Measurements from ENCODE around the gene RBMS3.

The RBMS3 gene

GRCh38 chr3:29619676-29620075, 338.8 kb downstream of the RBMS3 start:
- no peak for DNase-seq (ENCODE audit: low read depth)
- TF ChIP-seq CTCF (IDR thresholded peaks at IDR 0.05; ENCODE audit: control insufficient read depth, extremely low read depth, insufficient read depth) = no peak
- no peak overlapping the region for H3K4me3 ChIP-seq (ENCODE audit: low read depth, low read length)

DNA sequence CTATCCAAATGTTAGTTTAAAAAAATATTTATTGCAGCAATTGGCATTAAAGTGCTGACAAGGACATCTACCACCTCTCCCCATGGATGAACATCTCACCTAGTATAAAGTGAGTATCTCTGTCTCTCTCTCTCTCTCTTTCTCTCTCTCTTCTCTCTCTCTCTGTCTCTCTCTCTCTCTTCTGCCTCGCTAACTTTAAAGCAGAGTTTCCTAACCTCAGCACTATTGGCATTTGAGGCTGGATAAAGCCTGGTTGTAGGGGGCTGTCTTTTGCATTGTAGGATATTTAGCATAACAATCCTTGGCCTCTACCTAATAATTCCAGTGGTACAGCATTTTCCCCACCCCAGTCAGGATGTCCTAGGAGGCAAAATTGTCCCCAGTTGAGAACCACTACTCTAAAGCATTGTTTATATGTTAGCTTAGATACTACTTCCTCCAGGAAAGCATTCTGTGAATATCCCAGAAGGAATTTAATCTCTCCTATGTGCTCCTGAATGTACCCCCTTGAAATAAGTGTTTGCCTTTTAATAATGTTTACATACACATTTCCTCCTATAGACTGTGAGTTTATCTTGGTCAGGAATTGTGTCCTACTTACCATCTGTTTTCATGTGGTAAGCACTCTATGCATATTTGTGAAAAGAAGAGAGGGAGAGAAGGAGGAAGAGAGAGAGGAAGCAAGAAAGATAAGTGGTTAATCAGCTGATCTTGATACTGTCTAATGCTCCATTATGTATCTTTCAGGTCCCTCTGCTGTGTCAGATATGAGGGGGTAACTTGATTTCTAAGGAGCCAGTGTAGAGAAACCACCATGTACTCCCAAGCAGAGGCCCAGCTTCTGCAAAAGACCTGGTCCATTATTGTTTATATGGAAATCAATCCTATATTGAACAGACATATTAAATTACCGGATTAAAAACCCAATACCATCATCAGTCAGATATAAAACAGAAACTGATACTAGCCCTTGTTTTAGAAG, 346.6 kb downstream of the RBMS3 start:
- no peak overlapping the region for H3K4me3 ChIP-seq (ENCODE audit: low read depth, low read length)
- no peak for DNase-seq (ENCODE audit: low read depth)
- no peak for TF ChIP-seq CTCF (IDR thresholded peaks at IDR 0.05; ENCODE audit: control insufficient read depth, extremely low read depth, insufficient read depth)

DNA sequence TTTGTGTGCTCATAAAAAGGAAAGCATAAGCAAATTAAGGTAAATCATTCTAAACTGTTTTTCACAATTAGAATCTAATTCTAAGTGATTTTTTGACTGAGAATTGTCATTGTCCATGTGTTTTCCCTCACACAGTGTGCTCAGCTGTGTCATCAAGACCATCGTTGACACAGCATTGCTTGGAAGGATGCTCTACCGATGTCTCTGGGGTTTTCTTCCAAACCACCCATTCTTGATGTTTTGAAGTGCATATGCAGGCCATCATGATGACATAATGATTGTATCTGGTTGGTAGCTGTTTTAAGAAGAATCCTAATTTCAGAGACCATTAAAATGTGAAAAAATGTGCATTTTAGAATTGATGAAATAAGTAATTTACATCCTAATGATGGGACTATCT, 347.9 kb downstream of the RBMS3 start:
- no peak overlapping the region for H3K4me3 ChIP-seq (ENCODE audit: low read depth, low read length)
- TF ChIP-seq CTCF (IDR thresholded peaks at IDR 0.05; ENCODE audit: control insufficient read depth, extremely low read depth, insufficient read depth) = no peak
- DNase-seq (ENCODE audit: low read depth) = no peak

DNA sequence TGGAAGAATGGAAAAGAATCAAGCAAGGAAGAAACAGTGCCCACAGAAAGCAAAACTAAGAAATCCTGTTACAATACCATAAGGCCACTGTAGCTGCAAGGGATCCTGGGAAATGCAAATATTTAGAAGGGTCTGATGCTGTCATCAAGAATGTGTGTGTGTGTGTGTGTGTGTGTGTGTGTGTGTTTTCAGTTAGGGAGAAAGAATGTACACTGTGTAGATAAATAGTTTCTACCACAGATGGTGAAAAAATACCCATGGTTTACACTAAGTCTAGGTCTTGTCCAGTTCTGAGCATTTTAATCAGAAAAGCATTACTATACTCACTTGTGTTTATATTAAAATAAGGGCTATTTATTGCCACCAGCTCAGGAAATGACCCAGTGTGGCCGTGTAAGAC, 355.0 kb downstream of the RBMS3 start:
- no peak for TF ChIP-seq CTCF (IDR thresholded peaks at IDR 0.05; ENCODE audit: control insufficient read depth, extremely low read depth, insufficient read depth)
- no peak for DNase-seq (ENCODE audit: low read depth)
- no peak overlapping the region for H3K4me3 ChIP-seq (ENCODE audit: low read depth, low read length)

GRCh38 chr3:29637068-29637467, 356.2 kb downstream of the RBMS3 start:
- no peak for TF ChIP-seq CTCF (IDR thresholded peaks at IDR 0.05; ENCODE audit: control insufficient read depth, extremely low read depth, insufficient read depth)
- no peak for DNase-seq (ENCODE audit: low read depth)
- H3K4me3 ChIP-seq (ENCODE audit: low read depth, low read length) = no peak overlapping the region

- no peak for TF ChIP-seq CTCF (IDR thresholded peaks at IDR 0.05; ENCODE audit: control insufficient read depth, extremely low read depth, insufficient read depth)
- no peak for DNase-seq (ENCODE audit: low read depth)
- H3K4me3 ChIP-seq (ENCODE audit: low read depth, low read length) = no peak overlapping the region
Measured at GRCh38 chr3:29639578-29640290, 358.9 kb downstream of the RBMS3 start.

Measured in LNCaP clone FGC (cell line).